Pulmonary artery endothelial cell (primary cell): Measurements from ENCODE around the gene LCTL. TPM values are rescaled to one million over a fixed set of nuclear protein-coding genes. Genes with fewer than 3 reads are reported as not detected.
"Not testable (repeated sequence)": the region's sequence is repeated elsewhere in the genome, so short reads cannot be mapped to it uniquely, and the experiment has no call there.

Experiments
- DNase-seq: peaks from one replicate; pipeline ENCODE4 v3.0.0-alpha.2; 2011; ENCODE audit warnings: low read depth, low spot score
- total RNA-seq: library from RNA; depleted of rRNA; stranded (reverse); fragments of >200 nt; gene quantifications from 2 replicates; pipeline ENCODE4 v1.2.3, GENCODE V29; 2014

LCTL gene
- total RNA-seq, 1 donor from 2014 or later = not detected

DNA sequence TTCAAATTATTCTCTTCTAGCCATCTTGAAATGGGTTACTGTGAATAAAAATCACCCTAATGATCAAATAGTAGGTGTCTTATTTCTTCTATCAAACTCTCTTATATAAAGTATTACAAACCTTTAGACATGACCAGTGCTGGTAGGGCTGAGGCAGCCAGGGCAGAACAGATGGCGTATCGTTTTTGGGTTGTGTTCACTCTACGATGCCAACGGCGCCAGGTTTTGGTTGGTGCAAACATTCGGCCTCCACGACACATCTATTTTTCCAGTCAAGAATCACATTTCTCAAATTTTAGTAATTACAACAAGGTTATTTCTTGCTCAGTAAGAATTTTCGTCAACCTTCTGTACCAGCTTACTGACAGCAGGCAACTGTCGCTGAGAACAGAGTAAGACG lies 63.3 kb downstream of the LCTL start:
- DNase-seq = no peak

DNA sequence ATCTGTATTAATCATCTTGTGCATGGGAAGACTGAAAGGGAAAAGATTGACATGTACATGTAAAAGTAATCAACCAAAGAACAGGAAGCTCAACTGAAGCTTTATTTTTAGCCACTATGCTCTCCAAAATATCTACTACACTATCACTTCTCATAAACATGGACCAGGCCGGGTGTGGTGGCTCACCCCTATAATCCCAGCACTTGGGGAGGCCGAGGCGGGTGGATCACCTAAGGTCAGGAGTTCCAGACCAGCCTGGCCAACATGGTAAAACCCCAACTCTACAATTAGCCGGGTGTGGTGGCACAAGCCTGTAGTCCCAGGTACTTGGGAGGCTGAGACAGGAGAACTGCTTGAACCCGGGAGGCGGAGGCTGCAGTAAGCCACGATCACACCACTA lies 65.5 kb downstream of the LCTL start:
- DNase-seq = not testable (repeated sequence)

DNA sequence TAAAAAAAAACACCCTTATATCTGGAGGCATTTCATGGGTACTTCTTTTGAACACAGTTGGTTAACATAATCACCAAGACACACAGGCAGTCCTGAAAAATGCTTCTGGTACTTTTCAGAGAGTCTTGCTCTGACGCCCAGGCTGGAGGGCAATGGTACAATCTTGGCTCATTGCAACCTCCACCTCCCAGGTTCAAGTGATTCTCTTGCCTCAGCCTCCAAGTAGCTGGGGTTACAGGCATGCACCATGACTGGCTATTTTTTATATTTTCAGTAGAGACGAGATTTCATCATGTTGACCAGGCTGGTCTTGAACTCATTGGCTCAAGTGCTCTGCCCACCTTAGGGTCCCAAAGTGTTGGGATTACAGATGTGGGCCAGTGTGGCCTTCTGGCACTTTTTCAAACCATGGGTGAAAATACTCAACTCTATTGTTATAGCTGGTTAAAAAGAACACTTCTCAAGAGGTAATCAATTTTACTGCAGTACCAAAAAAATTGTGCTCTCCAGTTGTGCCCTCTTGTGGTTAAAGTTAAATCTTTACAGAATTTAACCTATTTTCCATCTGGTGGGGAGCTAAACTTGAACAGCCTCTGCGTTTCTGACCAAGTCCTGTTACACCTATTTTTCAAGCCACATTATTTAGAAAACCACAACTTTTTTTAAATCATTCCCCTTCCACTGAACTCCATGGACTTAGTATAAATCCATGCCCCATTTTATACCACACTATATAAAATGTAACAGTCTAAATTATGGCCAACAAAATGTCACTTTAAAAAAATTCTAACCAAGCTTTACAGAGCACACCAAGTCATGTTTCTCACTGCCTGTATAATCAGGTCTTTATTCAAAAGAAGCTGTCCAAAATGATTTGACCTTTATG lies 67.1 kb downstream of the LCTL start:
- DNase-seq = no peak

Other genes with a start within 250 kb of the LCTL start
- 14.0 and 17.6 TPM in 2 replicates for gene TIPIN, start 209.3 kb downstream of the LCTL start, total RNA-seq
- 62.7 and 67.5 TPM in 2 replicates for gene MAP2K1, start 179.1 kb downstream of the LCTL start, total RNA-seq
- gene SNAPC5, start 68.2 kb downstream of the LCTL start, total RNA-seq = 17.7 and 18.8 TPM in 2 replicates
- 2,913 and 3,835 TPM in 2 replicates for gene RPL4, start 61.1 kb downstream of the LCTL start, total RNA-seq
- 28.8 and 35.6 TPM in 2 replicates for gene ZWILCH, start 60.7 kb downstream of the LCTL start, total RNA-seq
- gene SMAD6, start 136.2 kb upstream of the LCTL start, total RNA-seq = 14.9 and 18.9 TPM in 2 replicates